MM.1S (cell line): Measurements from ENCODE around the gene PMEPA1.

ENCODE experiments used
- EZH2 ChIP-seq: fragments of 300-600 bp; sonication (generic); optimal IDR thresholded peaks from 2 replicates; pipeline ENCODE3; 2017; ENCODE audit warnings: low read depth, mild to moderate bottlenecking, antibody characterized with exemption, low read length, mixed read lengths
- EZH2phosphoT487 ChIP-seq: fragments of 300-600 bp; sonication (generic); IDR thresholded peaks from 2 replicates; pipeline ENCODE4 v1.6.1; 2018; ENCODE audit warnings: antibody characterized with exemption, low read length
- TF ChIP-seq, protein P1 (sequence below): fragments of 300-600 bp; sonication (generic); IDR thresholded peaks from 2 replicates; pipeline ENCODE4 v1.5.1; 2016; ENCODE audit warnings: antibody characterized with exemption, low read length, mixed read lengths

DNA sequence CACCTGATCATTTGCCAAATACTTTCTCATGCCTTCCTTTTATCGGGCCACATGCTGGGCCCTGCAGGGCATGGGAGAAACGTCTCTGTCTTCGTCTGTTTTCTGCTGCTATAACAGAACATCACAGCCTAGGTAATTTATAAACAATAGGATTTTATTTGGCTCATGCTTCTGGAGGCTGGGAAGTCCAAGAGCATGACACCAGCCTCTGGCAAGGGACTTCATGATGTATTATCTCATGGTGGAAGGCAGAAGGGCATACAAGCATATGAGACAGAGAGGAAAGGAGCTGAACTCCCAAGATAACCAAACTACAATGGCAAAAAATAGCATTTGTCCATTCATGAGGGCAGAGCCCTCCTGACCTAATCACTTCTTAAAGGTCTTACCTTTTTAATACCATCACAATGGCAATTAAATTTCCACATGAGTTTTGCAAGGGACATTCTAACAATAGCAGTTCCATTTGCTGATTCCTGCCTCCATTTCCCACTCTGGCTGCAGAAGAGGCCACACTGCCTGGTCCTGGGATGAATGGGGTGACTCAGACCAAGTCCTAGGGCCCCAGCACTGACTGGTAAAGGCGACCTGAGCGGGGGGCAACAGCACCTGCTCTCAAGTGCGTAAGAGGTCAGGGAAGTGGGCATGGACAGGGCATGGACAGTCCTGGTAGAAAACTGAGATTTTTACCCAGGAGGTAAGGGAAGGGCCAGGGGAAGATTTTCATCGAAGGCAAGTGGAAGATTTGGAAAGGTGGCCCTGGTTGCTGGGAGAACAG lies 84.4 kb downstream of the PMEPA1 start:
- TF ChIP-seq, protein P1, sequence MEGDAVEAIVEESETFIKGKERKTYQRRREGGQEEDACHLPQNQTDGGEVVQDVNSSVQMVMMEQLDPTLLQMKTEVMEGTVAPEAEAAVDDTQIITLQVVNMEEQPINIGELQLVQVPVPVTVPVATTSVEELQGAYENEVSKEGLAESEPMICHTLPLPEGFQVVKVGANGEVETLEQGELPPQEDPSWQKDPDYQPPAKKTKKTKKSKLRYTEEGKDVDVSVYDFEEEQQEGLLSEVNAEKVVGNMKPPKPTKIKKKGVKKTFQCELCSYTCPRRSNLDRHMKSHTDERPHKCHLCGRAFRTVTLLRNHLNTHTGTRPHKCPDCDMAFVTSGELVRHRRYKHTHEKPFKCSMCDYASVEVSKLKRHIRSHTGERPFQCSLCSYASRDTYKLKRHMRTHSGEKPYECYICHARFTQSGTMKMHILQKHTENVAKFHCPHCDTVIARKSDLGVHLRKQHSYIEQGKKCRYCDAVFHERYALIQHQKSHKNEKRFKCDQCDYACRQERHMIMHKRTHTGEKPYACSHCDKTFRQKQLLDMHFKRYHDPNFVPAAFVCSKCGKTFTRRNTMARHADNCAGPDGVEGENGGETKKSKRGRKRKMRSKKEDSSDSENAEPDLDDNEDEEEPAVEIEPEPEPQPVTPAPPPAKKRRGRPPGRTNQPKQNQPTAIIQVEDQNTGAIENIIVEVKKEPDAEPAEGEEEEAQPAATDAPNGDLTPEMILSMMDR = no peak
- no peak for TF ChIP-seq EZH2
- TF ChIP-seq EZH2phosphoT487 = no peak
